HG03432 (cell line): ENCODE results near the gene GFY.

Experiments used
- ATAC-seq: cut with Tn5 transposase; IDR thresholded peaks from one replicate; pipeline ENCODE4 v1.9.1; 2021; ENCODE audit warnings: mild to moderate bottlenecking, moderate library complexity; ENCODE audit not compliant: unreplicated experiment

GFY gene

DNA sequence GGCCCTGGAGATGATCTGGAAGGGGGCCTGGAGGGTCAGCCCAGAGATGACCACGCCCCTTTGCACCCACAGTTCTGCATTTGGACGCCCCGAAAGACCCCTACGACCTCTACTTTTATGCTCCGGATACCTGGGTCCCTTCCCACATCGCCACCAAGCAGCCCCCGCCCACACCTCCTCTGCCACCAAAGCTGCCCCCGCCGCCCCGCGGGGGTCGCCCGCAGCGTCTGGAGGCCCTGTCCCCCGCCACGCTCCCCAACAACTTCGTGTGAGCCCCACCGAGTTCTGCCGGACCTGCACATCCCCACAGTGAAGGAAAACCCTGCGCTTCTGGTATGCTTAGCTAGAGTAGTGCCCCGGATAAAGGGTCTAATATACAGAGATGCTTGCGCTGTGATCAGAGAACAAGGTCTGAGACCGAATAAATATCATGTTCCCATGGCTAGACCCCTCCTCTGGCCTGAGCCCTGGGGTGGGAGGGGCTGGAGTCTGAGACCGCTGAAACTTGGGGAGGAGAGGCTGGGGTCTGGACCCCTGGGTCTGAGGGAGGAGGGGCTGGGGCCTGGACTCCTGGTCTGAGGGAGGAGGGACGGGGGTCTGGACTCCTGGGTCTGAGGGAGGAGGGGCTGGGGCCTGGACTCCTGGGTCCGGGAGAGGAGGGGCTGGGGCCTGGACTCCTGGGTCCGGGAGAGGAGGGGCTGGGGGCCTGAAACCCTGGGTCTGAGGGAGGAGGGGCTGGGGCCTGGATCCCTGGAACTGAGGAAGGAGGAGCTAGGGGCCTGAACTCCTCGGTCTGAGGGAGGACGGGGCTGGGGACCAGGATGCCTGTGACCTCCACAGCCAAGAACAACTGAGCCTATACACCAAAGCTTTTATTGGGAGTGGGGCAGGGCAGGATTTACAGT, 3.6 kb downstream of the GFY start:
- no peak for ATAC-seq

DNA sequence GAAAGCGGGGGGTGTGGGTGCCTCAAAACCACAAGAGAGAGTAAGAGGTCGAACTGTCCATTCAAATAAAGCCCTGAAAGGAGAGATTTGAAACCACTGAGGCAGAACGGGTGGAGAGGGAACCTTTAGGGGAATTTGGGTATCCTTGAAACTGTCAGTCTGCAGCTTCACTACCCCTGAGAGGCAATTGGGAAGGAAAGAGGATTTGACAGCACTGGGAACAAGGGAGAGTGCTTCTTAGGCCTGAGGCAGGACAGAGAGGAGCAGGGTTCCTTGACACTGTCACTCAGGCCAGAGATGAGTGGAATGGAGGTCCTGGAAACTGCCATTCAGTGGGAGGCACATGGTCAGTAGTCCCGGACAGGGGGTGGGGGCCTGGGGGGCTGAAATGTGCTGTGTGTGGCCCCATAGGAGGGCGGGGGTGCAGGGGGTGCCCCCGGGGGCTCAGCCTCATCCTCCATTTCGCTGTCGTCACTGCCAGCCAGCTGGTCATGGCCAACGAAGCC, 5.0 kb downstream of the GFY start:
- ATAC-seq, result no peak

DNA sequence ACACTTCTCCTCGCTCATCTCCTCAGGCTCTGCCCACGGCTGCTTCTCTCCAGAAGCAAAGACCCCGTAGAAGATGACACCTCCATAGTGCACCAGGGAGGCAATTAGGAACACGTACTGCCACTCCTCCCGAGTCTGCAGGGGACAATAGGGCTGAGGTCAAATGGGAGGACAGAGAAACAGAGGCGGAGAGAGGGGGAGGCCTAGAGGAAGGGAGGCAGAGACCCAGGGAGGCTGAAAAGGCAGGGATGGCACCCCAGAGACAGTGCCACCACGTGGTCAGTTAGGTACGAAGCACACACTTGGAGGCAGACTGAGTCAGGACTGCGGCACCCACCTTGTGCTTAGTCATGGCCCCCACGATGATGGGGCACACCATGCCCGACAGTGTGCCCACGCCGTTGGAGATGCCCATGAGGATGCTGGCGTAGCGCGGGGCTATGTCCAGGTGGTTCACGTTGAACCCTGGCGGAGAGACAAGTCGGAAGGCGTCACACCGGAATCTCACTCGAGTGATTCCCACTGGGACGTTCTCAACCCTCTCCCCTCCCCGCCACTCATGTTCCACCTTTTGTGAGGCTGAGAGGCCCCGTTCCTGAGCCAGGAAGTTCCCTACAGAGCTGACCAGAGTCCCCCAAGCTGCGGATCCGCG, 5.6 kb downstream of the GFY start:
- ATAC-seq, result no peak

GRCh38 chr19:49431330-49431749, 6.2 kb downstream of the GFY start:
- ATAC-seq, result no peak

- ATAC-seq, result no peak
These were observed 7.2 kb downstream of the GFY start for GRCh38 chr19:49432141-49433073.

DNA sequence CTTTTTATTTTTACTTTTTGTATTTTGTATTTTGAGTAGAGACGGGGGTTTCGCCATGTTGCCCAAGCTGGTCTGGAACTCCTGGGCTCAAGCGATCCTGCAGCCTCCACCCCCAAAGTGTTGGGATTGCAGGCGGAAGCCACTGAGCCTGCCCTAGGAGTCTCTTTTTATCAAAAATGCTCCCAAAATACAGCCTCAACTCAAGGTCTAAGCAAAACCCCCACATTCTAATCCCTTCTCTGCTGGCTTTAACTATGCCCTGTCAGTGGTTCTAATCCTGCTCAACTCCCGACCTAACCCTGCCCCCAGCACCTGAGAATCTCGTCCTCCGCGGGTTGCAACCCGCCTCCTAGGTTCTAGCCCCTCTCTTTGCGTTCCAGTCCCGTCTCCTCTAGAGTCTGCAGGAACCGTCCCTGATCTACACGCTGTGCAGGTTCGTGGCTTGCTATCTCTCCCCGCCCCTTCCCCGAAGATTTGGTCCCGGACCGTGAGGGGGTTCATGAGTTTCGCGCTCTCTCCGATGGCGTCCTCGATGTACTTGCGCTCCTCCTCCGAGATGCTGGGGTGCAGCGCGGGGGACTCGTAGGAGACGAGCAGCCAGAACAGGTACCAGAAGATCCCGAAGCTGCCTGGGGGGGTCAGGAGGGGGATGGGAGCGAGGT, 8.2 kb downstream of the GFY start:
- ATAC-seq, result no peak

- no peak for ATAC-seq
These were observed 9.9 kb downstream of the GFY start for GRCh38 chr19:49434907-49435583.

DNA sequence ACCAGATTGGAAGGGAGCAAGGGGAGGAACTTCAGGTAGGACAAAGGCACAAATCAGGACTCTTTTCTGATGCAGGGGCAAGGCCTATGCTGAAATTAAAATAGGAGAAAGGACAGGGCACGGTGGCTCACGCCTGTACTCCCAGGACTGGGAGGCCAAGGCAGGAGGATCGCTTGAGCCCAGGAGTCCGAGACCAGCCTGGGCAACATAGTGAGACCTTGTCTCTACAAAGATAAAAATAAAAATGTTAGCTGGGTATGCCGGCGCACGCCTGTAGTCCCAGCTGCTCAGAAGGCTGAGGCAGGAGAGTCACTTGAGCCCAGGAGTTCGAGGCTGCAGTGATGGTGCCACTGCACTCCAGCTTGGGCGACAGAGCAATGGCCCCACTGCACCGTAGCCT, 10.5 kb downstream of the GFY start:
- no peak for ATAC-seq

GRCh38 chr19:49436381-49437017, 11.3 kb downstream of the GFY start:
- ATAC-seq, result no peak

DNA sequence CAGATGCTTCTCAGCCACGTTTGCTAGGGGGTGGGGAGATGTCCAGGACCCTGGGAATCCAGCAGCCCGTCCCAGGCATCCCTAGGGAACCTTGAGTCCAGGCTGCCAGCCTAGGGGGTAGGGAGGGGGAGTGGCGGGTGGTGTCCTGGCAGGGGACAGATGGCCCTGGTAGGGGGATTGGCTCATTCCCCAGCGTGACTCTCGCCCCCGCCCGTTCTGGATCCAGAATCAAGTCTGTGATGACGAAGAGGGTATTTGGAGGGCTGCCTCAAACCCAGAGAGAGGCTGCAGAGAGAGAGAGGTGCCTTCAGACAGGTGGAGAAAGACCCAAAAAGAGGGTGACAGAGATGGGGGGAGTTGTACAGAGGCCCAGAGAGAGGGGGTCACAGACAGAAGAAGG, 12.0 kb downstream of the GFY start:
- ATAC-seq, result no peak

DNA sequence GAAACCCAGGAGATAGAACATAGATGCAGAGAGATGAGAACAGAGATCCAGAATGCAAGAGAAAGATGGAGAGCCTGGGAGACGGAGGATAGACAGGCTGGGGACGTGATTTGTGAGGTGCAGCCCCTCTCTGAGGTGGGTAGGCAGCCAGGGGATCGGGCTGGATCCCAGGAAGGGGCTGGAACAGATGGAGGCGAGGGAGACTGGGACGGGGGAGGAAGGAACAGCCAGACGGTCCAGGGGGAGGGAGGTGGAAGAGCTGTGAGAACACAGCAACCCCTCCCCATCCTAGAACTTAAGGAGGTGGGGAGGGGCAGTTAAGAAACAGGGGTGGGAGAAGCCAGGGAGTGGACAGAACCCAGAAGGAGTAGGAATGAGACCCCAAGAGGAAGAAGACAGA, 13.1 kb downstream of the GFY start:
- ATAC-seq, result no peak

- ATAC-seq, result no peak
These were observed 14.6 kb downstream of the GFY start for GRCh38 chr19:49439836-49440235.

GRCh38 chr19:49440439-49441209, 15.4 kb downstream of the GFY start:
- ATAC-seq, result no peak

GRCh38 chr19:49441210-49441959, 16.2 kb downstream of the GFY start, which contains the start of gene SLC17A7:
Gene SLC17A7 (minus strand): TSS chr19:49441527. CDS start chr19:49441379, 148 bp downstream.
- no peak for ATAC-seq

DNA sequence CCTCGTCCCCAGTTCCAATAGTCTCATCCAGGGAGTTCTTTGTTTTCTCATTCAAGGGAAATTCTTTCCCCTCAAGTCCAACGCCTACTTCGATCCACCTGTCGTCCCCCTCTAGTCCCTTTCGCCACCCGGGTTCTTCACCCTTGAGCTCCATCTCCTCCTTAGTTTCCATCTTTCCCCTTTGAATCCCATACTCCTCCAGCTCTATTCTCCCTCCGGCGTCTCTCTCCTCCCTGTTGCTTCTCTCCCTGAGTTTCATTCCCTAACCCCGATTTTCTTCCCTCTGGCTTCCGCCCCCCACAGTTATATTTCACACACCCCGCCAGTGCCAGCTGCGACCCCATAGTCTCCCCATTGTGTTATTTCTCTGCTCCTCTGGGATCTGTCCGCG, 16.8 kb downstream of the GFY start:
- ATAC-seq, result no peak

DNA sequence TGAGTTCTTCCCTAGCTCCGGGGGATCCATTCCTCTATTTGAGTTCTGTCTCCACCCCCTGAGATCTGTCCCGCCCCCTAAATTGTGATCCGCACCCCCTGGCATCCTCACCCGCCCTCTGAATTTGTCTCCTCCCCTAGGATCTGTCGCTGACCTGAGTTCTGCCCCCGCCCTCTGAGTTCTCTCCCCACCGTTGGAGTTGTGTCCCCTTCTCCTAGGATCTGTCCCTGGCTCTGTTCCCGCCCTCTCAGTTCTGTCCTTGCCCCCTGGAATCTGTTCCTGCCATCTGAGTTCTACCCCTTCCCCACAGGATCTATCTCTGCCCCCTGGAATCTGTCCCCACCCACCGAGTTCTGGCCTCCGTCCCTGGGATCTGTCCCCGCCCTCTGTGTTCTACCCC, 17.2 kb downstream of the GFY start:
- no peak for ATAC-seq

- peak; percentile 11 for ATAC-seq
These were observed 17.7 kb downstream of the GFY start for GRCh38 chr19:49442771-49443365.
